COLO668 (cell line): ENCODE data around the gene APOL3.
"Not testable (repeated sequence)": the region's sequence is repeated elsewhere in the genome, so short reads cannot be mapped to it uniquely, and the experiment has no call there.

Experiments used
- DNase-seq: peaks from one replicate; lab custom pipeline; 2025; ENCODE audit not compliant: unreplicated experiment; lab: John Stamatoyannopoulos, UW

APOL3 gene

GRCh38 chr22:36162127-36163034 is 1.8 kb upstream of the APOL3 start:
- DNase-seq, result no peak

GRCh38 chr22:36161793-36162126 is 1.2 kb upstream of the APOL3 start:
- not testable (repeated sequence) for DNase-seq

- no peak for DNase-seq
Measured at GRCh38 chr22:36156515-36157419, 3.8 kb downstream of the APOL3 start.

- no peak for DNase-seq
Measured at GRCh38 chr22:36156119-36156514, 4.4 kb downstream of the APOL3 start.

GRCh38 chr22:36155702-36156101 is 4.9 kb downstream of the APOL3 start:
- DNase-seq, result no peak

GRCh38 chr22:36154423-36154945 is 6.1 kb downstream of the APOL3 start:
- no peak for DNase-seq

GRCh38 chr22:36153501-36154422 is 6.8 kb downstream of the APOL3 start:
- no peak for DNase-seq

- not testable (repeated sequence) for DNase-seq
Measured at GRCh38 chr22:36152821-36153220, 7.7 kb downstream of the APOL3 start.

- DNase-seq, result no peak
Measured at GRCh38 chr22:36152088-36152487, 8.5 kb downstream of the APOL3 start.

GRCh38 chr22:36151006-36151595 is 9.5 kb downstream of the APOL3 start:
- no peak for DNase-seq

GRCh38 chr22:36149441-36149840 is 11.1 kb downstream of the APOL3 start:
- DNase-seq, result no peak

- no peak for DNase-seq
Measured at GRCh38 chr22:36148411-36148810, 12.1 kb downstream of the APOL3 start.

- no peak for DNase-seq
Measured at GRCh38 chr22:36147196-36147791, 13.3 kb downstream of the APOL3 start.

GRCh38 chr22:36145881-36146280 is 14.7 kb downstream of the APOL3 start:
- no peak for DNase-seq

GRCh38 chr22:36144886-36145541 is 15.5 kb downstream of the APOL3 start:
- peak; percentile 15 for DNase-seq

GRCh38 chr22:36143956-36144355 is 16.6 kb downstream of the APOL3 start:
- DNase-seq, result no peak

- DNase-seq, result no peak
Measured at GRCh38 chr22:36143066-36143815, 17.3 kb downstream of the APOL3 start.

GRCh38 chr22:36141481-36141880 is 19.1 kb downstream of the APOL3 start:
- no peak for DNase-seq

GRCh38 chr22:36138709-36139108 is 21.8 kb downstream of the APOL3 start:
- not testable (repeated sequence) for DNase-seq
